GM19372 (cell line): ENCODE data around the gene PAQR6.
A peak's percentile ranks its signal among the peaks of the same experiment; 100 is the strongest.
"Not testable (repeated sequence)": the region's sequence is repeated elsewhere in the genome, so short reads cannot be mapped to it uniquely, and the experiment has no call there.

Experiments
- ATAC-seq: cut with Tn5 transposase; IDR thresholded peaks from one replicate; pipeline ENCODE4 v1.9.1; 2021; ENCODE audit warnings: mild to moderate bottlenecking, low read depth, moderate library complexity; ENCODE audit not compliant: unreplicated experiment

PAQR6 gene

DNA sequence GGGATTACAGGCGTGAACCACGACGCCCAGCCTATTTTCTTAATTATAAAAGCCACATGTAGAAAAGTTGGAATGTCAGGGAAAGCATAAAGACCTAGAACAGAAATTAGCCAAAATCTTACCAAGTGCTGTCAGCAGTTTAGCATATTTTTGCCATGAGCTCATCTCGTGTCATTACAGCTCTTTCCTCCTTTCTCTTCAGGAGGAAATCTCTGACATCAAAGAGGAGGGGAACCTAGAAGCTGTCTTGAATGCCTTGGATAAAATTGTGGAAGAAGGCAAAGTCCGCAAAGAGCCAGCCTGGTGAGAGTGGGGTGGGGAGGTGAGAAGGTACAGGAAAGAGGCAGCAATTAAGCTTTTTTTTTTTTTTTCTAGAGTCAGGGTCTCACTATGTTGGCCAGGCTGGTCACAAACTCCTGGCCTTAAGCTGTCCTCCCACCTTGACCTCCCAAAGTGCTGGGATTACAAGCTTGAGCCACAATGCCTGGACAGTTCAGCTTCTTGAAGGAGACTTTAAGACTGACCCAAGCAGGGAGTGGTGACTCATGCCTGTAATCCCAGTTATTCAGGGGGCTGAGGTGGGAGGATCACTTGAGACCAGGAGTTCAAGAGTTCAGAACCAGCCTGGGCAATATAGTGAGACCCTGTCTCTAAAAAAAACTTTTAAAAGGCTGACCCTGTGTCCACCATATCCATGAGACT, 14.3 kb downstream of the PAQR6 start:
- ATAC-seq, result no peak

DNA sequence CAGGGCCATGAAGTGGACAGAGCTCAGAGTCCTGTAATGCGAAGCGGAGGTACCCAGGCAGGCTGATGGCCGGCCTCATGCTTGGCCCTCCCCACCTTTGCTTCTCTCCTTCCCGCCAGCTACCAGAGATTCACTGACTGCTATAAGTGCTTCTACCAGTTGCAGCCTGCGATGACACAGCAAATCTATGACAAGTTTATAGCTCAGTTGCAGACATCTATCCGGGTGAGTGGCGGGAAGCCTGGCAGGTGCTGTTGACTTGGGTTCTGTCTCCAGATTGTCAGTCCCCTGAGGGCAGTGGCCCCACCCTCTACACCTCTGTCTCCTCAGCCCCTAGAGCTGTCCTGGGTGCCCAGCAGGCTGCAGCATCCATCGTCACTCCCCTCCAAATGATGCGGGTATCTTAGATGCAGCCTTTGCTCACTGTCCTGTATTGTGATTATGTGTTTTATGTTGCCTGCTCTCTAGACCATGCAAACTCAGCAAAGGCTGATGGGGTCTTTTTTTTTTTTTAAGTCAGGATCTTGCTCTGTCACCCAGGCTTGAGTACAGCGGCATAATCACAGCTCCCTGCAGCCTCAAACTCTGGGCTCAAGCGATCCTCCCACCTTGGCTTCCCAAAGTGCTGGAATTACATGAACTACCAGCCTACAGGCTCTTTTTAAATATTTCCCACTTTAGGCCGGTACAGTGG, 15.5 kb downstream of the PAQR6 start:
- ATAC-seq, result no peak

DNA sequence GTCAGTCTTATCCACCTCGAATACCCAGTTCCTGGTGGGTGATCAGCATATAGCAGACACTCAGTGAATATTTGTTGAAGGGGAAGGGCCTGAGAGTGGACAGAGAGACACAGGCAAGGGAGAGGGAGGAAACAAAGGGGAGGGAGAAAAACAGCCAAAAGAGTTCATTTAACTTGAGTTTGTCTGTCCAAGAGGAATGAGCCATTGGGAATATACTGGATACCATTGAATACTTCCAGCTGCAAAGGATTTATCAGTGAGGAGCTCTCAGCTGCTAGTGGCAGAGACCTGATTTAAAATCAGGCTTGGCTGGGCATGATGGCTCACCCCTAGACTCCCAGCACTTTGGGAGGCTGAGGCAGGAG, 17.4 kb downstream of the PAQR6 start:
- no peak for ATAC-seq

DNA sequence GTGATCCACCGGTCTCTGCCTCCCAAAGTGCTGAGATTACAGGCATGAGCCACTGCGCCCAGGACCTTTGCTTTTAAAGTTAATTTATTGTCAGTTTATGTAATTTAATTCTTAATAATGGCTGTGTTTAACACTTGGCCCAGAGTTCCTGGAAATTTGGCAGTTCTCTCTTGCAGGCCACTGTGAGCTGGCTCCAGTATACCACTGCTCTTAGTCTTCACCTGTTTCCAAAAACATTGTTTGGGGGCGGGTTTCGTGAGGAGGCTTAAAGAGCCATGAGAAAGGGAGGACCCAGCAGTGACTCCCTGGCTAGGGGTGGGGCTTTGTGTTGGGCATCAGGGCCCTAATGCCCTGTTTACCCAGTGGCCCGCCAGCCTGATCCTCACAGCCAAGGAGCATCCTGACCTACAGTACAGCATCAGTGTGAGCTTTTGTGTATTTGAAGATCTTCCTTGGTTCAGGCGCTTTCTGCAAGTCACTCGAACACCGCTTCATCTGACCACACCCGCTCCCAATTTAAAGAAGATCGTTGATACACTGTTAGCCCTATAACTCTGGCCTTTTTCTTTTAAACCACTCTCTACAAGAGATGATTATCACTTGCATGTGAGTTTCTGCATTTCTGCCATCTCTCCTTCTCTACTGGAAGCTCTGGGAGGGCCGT, 17.9 kb downstream of the PAQR6 start:
- ATAC-seq, result no peak

DNA sequence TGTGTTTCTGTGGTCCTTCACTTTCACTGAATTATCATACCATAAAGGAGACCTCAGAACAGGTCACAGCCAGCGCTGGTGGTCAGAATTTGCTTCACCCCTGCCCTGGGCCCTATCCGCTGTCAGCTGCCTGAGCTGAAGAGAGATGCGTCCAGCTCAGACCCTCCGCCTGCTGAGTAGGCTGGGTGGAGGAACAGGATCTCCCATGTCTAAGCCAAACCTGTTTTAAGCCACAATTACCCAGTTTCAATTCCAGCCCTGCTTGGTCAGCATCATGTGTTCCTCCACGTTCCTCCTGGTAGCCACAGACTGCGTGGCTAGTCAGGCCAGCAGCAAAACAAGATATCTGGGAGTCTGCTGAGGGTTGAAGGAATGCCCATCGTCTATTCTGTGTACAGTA, 19.4 kb downstream of the PAQR6 start:
- no peak for ATAC-seq

DNA sequence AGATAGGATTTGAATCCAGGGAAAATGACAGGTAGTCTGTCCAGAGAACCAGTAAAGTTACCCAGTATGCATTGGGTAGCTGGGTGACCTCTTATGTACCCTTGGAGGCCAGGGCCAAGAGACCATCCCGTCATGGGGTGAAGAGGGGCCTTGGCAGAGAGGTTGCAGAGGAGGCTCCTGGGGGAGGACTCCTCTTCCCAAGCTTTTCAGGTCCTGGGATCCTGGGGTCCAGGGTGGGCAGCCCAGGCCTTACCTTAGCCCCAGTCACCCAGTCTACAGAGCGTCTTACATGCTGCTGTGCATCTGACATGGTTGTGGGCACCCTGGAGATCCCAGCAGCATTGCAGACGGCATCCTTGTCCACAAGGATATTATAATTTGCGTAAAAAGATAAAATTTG, 21.1 kb downstream of the PAQR6 start:
- no peak for ATAC-seq

DNA sequence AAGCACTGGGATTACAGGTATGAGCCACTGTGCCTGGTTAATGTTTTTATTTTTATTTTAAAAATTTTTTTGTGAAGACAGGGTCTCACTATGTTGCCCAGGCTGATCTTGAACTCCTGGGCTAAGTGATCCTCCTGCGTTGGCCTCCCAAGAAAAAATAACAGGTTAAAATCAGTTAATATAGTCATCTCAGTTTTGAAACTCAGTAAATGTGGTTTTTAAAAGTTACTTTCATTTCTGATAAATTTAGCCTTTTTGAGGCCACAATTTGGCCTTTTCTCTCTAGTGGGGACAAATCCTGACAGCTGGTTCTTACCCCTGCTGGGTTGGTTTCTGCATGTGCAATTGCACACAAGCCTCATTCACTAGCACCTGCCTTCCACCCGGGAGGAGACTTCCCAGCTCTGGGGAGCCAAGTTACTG, 21.7 kb downstream of the PAQR6 start:
- peak; percentile 58 for ATAC-seq

DNA sequence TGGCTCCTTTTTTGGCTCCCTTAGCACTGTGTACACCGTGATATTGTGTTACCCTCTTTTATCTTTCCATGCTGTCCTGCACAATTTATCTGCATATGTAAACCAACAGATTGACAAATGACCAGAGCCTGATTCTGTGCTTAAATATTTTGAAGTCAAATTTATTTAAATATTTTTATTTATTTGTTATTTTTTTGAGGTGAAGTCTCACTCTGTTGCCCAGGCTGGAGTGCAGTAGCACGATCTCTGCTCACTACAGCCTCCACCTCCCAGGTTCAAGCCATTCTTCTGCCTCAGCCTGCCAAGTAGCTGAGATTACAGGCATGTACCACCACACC, 22.2 kb downstream of the PAQR6 start:
- ATAC-seq, result peak; percentile 16

DNA sequence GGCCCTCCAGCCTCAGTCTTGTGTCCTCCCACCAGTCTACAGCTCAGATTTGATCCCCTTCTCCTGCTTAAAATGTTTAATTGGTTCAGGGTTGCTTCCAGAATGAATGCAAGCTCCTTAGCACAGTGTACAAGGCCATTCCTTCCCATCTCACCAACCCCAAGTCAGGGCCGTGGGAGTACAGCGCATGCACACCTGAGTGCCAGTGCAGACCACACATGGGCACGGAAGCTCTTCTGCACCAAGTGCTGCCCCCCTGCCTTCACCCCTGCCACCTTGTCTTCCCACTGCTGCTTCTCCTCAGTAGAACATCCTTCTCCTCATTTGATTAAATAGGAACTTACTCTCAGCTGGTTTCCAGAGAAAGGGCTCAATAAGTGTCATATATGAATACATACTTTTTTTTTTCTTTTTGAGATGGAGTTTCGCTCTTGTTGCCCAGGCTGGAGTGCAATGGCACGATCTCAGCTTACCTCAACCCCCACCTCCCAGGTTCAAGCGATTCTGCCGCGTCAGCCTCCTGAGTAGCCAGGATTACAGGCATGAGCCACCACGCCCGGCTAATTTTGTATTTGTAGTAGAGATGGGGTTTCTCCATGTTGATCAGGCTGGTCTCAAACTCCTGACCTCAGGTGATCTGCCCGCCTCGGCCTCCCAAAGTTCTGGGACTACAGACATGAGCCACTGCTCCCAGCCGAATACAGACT, 25.7 kb downstream of the PAQR6 start:
- no peak for ATAC-seq

DNA sequence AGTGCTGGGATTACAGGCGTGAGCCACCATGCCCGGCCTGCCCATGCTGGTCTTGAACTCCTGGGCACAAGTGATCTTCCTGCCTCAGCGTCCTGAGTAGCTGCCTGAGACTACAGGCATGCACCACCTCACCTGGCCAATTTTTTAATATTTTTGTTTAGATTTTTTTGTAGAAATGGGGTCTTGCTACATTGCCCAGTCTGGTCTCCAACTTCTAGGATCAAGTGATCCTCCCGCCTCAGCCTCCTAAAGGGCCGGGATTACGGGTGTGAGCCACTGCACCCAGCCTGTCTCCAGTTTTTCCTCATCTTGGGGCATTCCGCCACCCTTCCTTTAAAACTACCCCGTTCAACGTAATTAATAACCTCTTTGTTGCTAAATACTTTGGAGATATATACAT, 27.6 kb downstream of the PAQR6 start:
- ATAC-seq, result no peak

DNA sequence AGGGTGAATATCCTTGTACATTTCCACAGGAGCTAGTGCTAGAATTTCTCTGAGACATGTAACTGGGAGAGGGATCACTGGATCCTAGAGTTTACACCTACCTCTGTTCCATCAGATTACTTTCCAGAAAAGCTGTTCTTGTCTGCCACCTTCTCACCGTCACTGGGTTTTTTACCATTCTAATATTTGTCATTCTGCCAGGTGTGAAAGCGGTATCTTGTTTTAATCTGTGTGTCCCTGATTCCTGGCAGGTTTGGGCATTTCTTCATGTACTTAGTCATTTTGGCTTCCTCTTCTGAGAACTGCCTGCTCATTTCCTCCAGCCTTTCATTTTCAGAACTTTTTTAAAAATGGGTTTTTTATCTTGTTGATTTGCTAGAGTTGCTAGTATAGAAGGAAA, 30.0 kb downstream of the PAQR6 start:
- no peak for ATAC-seq

DNA sequence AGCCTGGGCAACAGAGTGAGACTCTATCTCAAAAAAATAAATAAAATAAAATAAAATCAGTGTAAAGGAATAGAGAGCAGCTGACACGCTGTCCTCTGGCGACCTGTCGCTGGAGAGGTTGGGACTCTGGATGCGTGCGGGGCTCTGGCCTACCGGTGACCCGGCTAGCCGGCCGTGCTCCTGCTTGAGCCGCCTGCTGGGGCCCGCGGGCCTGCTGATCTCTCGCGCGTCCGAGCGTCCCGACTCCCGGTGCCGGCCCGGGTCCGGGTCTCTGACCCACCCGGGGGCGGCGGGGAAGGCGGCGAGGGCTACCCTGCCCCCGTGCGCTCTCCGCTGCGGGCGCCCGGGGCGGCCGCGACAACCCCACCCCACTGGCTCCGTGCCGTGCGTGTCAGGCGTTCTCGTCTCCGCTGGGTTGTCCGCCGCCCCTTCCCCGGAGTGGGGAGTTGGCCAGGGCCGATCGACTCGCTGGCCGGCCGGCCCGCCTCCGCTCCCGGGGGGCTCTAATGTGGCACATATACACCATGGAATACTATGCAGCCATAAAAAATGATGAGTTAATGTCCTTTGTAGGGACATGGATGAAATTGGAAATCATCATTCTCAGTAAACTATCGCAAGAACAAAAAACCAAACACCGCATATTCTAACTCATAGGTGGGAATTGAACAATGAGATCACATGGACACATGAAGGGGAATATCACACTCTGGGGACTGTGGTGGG, 31.3 kb downstream of the PAQR6 start:
- ATAC-seq, result not testable (repeated sequence)

DNA sequence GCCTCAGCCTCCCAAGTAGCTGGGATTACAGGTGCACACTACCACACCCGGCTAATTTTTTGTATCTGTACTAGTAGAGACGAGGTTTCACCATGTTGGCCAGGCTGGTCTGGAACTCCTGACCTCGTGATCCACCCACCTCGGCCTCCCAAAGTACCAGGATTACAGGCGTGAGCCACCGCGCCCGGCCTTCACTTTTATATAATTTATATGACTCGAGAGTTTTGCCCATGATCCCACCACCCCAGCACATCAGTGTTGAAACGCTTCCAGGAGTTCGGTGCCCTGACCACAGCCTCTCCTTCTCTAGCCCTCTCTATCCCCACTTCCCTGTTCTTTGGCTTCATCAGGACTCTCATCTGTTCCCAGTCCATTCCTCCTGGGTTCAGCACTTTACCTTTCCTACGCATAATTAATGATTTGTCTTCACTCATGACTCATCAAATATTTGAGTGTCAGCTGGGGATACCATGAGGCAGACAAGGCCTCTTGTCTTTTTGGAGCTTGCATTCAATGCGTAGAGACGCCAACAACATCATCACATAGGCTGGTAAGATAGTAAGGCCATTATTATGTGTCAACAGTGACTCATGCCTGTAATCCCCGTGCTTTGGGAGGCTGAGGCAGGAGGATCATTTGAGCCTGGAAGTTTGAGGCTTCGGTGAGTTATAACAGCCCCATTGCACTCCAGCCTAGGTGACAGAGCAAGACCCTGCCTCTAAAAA, 33.7 kb downstream of the PAQR6 start:
- ATAC-seq, result no peak

DNA sequence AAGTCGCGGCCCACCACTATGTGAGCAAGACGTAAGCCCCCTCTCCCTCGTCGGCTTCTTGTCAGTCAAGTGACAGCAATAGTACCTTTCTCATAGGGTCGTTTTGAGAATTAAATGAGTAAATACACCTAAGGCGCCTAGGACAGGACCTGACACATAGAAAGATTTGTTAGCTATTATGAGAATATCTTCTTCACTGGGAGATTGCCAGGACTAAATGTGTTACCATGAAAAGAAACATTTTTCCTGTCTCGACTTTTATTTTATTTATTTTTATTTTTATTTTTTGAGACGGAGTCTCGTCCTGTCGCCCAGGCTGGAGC, 34.3 kb downstream of the PAQR6 start:
- ATAC-seq, result no peak

DNA sequence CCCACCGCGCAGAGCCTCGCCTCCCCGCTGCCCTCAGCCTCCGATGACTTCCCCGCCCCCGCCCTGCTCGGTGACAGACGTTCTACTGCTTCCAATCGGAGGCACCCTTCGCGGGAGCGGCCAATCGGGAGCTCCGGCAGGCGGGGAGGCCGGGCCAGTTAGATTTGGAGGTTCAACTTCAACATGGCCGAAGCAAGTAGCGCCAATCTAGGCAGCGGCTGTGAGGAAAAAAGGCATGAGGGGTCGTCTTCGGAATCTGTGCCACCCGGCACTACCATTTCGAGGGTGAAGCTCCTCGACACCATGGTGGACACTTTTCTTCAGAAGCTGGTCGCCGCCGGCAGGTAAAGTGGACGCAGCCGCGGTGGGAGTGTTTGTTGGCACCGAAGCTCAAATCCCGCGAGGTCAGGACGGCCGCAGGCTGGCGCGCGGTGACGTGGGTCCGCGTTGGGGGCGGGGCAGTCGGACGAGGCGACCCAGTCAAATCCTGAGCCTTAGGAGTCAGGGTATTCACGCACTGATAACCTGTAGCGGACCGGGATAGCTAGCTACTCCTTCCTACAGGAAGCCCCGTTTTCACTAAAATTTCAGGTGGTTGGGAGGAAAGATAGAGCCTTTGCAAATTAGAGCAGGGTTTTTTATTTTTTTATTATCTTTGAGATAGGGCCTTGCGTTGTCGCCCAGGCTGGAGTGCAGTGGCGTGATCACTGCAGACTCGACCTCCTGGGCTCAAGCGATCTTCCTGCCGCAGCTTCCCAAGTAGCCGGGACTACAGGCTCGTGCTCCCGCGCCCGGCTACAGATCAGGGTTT, 34.8 kb downstream of the PAQR6 start, which contains the start of gene PMF1:
Gene PMF1 (plus strand): TSS at position 175 of the 811 bp plus-strand sequence. CDS start 9 bp downstream, at position 184.
- ATAC-seq, result peak; percentile 92

DNA sequence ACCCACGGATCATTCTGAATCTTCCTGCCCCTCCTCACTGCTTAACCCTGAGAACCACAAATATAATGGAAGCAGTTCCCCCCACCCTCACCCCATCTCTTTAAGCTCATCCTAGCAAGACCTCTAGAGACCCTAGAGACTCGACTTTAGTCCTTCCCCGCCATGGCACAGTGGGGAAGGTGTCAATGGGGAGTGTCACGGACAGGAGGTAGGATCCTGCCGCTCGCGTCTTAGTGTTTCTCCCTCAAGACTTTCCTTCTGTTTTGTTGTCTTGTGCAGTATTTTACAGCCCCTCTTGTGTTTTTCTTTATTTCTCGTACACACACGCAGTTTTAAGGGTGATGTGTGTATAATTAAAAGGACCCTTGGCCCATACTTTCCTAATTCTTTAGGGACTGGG, 35.7 kb downstream of the PAQR6 start:
- ATAC-seq, result no peak

DNA sequence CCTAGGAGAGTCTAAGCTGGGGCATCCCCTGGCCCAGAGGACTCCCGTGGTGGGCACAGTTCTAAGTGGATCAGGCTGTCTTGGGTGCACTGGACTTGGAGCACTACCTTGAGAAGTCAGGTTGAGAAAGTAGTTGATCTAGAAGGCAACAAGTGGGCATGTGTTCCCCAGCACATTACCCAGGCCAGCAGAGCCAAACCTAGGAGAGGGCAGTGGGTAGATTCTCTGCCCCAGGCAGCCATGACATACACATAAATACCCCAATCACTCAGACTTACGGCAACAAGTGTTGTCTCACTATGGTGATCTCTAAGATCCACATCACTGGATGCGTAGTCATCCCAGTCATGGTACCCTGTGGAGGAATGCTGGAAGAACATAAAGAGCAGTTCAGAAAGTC, 36.6 kb downstream of the PAQR6 start:
- no peak for ATAC-seq

DNA sequence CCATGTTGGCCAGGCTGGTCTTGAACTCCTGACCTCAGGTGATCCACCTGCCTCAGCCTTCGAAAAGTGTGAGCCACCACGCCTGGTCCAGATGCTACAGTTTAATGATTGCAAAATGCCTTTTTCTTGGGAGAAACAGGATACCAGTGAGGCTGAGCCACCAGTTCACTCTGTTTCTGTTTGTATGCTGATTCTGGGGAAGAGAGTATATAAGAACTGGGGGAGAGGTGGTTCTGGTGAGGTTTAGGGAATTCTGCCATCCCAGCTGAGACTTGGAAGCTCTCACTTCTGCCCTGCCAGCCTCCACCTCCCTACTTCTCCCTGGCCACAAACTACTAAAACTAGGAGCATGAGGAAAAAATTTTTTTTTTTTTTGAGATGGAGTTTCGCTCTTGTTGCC, 43.2 kb downstream of the PAQR6 start:
- no peak for ATAC-seq

DNA sequence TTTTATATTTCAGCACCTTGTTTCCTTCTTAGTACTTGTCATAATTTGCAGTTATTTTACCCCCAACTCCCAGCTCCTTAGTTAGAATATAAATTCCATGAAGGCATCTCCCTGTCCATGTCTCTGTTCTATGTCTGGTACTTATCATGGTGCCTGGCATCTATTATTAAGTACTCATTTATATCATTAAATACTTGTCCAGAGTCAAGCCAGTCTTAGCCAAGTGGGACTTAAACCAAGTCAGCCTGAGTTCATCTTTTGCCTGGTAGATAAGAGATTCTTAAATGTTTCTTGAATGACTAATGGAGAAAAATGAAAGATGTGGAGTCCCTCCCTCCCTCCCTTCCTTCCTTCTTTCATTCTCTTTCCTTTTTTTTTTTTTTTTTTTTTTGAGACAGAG, 44.5 kb downstream of the PAQR6 start:
- ATAC-seq, result no peak
